Neural crest cell (in vitro differentiated cells): ENCODE measurements around the gene FOXP2. TPM values are rescaled to one million over a fixed set of nuclear protein-coding genes. Genes with fewer than 3 reads are reported as not detected.

Experiments
- DNase-seq: peaks from one replicate; pipeline ENCODE4 v3.0.0; 2021; ENCODE audit warnings: low read depth, mixed read lengths, low spot score
- H3K27ac Mint-ChIP-seq: one replicate; pipeline ENCODE4 v1.8.0; 2021; ENCODE audit warnings: mild to moderate bottlenecking, mixed read lengths; ENCODE audit not compliant: unreplicated experiment
- H3K27me3 Mint-ChIP-seq: 2 replicates; pipeline ENCODE4 v1.8.0; 2021; ENCODE audit warnings: low read depth, mild to moderate bottlenecking, mixed read lengths
- H3K36me3 Mint-ChIP-seq: 2 replicates; pipeline ENCODE4 v1.8.0; 2021; ENCODE audit warnings: low read depth, mild to moderate bottlenecking, mixed read lengths
- H3K4me1 Mint-ChIP-seq: 2 replicates; pipeline ENCODE4 v1.8.0; 2021; ENCODE audit warnings: mixed read lengths
- H3K4me3 Mint-ChIP-seq: one replicate; pipeline ENCODE4 v1.8.0; 2021; ENCODE audit warnings: mild to moderate bottlenecking, mixed read lengths
- H3K9me3 Mint-ChIP-seq: 2 replicates; pipeline ENCODE4 v1.8.0; 2021; ENCODE audit warnings: mixed read lengths
- CTCF ChIP-seq: fragments of 200-600 bp; sonication (generic); conservative IDR thresholded peaks from 2 replicates; pipeline ENCODE4 v1.5.0; 2021; ENCODE audit warnings: antibody characterized with exemption, mild to moderate bottlenecking
- microRNA-seq: library from miRNA; unstranded; fragments of <30 nt; microRNA quantifications from one replicate; pipeline ENCODE4, GENCODE V29; 2020
- total RNA-seq: library from RNA; stranded (reverse); gene quantifications from 2 replicates; pipeline ENCODE4 v1.2.1, GENCODE V29; 2021

The FOXP2 gene
- total RNA-seq, 1 donor from 2014 or later, result 7.1 TPM

- H3K27me3 Mint-ChIP-seq, result no peaks in the 10 kb centered on the region
- H3K4me3 Mint-ChIP-seq, result no peak overlapping the region
- no peak for TF ChIP-seq CTCF
- no peaks in the 10 kb centered on the region for H3K4me1 Mint-ChIP-seq
- DNase-seq, result no peak
- no peaks in the 10 kb centered on the region for H3K36me3 Mint-ChIP-seq
- no peaks in the 10 kb centered on the region for H3K9me3 Mint-ChIP-seq
- H3K27ac Mint-ChIP-seq, result no peak overlapping the region
Measured at GRCh38 chr7:114740941-114741340, 326.3 kb downstream of the FOXP2 start.

GRCh38 chr7:114741911-114742310 is 327.3 kb downstream of the FOXP2 start:
- Mint-ChIP-seq H3K27me3 (no peaks in the 10 kb centered on the region), H3K4me1 (no peaks in the 10 kb centered on the region), H3K4me3 (no peak overlapping the region), H3K36me3 (no peaks in the 10 kb centered on the region), H3K27ac (no peak overlapping the region), H3K9me3 (no peaks in the 10 kb centered on the region)
- DNase-seq, result no peak
- no peak for TF ChIP-seq CTCF

Small RNA genes within 50 kb of the gene (microRNA-seq; reads per million reads assigned to microRNA genes)
- gene MIR3666, result not detected
